ENCODE results near the gene ABHD2.
A peak's percentile ranks its signal among the peaks of the same experiment; 100 is the strongest.
"Not testable (repeated sequence)": the region's sequence is repeated elsewhere in the genome, so short reads cannot be mapped to it uniquely, and the experiment has no call there.

Gene ABHD2

DNA sequence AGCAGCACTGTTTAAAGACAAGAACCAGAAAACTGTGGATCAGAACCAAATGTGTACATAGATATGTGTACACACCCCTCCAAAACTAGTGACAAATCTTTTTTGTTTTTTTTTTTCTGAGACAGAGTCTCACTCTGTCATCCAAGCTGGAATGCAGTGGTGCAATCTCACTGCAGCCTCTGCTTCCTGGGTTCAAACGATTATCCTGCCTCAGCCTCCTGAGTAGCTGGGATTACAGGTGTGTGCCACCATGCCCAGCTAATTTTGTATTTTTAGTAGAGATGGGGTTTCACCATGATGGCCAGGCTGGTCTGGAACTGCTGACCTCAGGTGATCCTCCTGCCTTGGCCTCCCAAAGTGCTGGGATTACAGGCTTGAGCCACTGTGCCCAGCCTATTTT is 2.3 kb upstream of the ABHD2 start:
- not testable (repeated sequence) for H3K9me3 Mint-ChIP-seq; H3K4me3 Mint-ChIP-seq; H3K36me3 Mint-ChIP-seq (ENCODE audit: low read depth); H3K27ac Mint-ChIP-seq; H3K27me3 Mint-ChIP-seq (ENCODE audit: low read depth)
- peaks cover 20% of the 10 kb centered on the region for H3K4me1 Mint-ChIP-seq (ENCODE audit: low read depth)

- not testable (repeated sequence) for H3K27me3 Mint-ChIP-seq (ENCODE audit: low read depth); H3K36me3 Mint-ChIP-seq (ENCODE audit: low read depth); H3K9me3 Mint-ChIP-seq; H3K27ac Mint-ChIP-seq; H3K4me3 Mint-ChIP-seq
- H3K4me1 Mint-ChIP-seq (ENCODE audit: low read depth), result peaks cover 24% of the 10 kb centered on the region
These were observed 1.9 kb upstream of the ABHD2 start for GRCh38 chr15:89086390-89086789.

DNA sequence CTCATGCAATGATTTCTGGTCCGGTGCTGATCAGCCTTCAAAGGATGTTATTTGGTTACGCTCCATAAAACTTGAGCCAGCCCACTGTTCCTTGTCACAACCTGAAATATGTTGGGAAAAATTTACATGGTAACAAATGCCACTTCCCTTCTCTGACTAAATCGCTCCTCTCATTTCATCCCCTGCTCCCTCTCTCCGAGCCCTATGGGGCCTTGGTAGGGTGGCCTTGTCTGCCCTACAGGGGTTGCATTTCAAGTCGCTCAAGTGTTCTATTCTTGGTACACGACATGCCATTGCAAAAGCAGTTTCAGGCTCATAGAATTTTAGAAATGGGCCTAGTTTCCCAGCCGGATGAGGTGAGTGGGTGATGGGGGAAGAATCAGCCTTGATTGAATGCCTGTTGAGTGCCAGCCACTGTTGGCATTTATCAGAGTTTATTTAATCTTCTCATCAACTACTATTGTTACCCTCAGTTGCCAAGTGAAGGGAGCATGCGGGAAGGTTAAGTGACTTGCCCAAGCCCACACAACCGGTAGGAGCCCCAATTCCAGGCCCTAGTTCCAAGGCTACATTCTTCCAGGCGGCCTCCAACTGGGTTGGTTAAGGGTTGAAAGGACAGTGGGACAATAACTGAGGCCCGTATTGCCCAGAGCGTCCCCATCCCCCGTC is 961 bp upstream of the ABHD2 start:
- Mint-ChIP-seq H3K27me3 (ENCODE audit: low read depth) (no peaks in the 10 kb centered on the region), H3K36me3 (ENCODE audit: low read depth) (peaks cover 5% of the 10 kb centered on the region), H3K27ac (no peak overlapping the region), H3K4me3 (no peak overlapping the region), H3K9me3 (no peaks in the 10 kb centered on the region), H3K4me1 (ENCODE audit: low read depth) (peaks cover 31% of the 10 kb centered on the region)

DNA sequence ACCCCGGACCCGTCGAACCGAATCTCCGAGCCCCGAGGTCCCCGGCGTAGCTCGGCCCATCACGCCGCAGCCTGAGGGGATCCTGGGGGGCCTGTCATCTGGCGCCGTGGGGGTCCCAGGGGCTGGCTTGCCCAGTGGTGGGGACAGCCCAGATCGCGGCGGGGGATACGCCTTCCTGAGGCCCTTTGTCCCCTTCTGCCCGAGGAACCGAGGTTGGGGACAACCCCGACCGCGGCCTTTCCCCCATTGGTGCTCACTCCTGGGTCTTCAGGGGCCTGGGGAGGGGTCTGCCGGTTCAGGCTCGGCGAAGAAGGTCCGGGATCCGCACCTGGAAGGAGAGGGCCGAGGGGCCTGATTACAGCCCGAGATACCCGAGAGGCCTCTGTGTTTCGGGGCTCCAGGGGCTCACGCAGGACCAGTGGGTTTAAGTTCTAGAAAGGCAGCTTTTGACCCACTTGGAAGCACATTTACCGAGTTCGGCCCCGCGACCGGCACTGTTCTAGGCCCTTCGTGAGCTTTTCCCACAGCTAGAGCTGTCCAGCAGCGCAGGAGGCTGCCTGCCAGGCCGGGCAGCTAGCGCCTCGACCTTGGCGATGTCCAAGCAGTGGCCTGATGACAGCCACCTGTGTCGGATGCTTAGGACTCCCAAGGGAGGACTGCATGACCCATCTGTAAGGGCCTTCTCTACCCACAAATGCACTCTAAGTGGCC is 504 bp downstream of the ABHD2 start:
- Mint-ChIP-seq H3K27ac (no peak overlapping the region), H3K36me3 (ENCODE audit: low read depth) (peaks cover 9% of the 10 kb centered on the region), H3K4me1 (ENCODE audit: low read depth) (peaks cover 34% of the 10 kb centered on the region), H3K27me3 (ENCODE audit: low read depth) (no peaks in the 10 kb centered on the region), H3K4me3 (no peak overlapping the region), H3K9me3 (no peaks in the 10 kb centered on the region)

DNA sequence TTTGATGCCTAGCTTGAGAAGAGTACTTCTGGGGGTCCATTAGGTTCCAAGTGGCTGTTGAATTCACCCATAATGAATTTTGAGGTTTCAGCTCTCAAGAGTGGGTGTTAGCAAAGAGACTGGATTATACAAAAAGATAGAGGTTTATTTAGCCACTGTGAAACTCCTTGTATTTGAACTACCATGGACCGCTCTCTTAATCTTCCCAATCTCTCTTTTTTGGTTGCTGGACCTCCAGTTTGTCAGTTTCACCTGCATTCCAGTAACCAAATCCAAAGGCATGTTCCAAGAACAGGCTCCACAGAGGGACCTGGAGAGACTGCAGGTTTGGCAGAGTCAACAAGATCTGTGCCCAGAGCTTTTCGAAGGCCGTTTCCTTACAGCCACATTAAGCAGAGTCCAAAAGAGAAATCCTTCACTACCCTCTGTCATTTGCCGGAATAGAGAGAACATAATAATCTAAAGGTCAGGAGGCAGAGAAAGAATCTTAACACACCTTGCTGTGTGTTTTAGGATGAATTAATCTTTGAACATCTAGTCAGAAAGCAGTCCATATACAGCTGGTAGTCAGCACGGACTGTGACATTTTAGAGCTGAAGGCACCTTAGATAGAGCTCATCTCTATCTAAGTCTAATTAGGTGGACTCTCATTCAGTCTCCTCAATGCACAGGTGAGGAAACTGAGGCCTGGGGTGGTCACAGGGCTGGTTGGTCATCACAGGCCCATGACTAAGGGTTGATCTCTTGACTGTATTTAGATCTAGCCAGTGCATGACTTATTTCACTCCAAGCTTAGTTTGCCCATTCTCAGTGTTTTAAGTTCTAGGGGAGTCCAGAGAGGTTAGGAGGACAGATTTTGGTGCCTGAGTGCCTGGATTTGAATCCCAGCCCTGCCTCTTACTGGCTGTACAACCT is 1.3 kb downstream of the ABHD2 start:
- Mint-ChIP-seq H3K36me3 (ENCODE audit: low read depth) (peaks cover 11% of the 10 kb centered on the region), H3K27me3 (ENCODE audit: low read depth) (no peaks in the 10 kb centered on the region), H3K4me1 (ENCODE audit: low read depth) (peaks cover 34% of the 10 kb centered on the region), H3K4me3 (no peak overlapping the region), H3K9me3 (no peaks in the 10 kb centered on the region), H3K27ac (peak overlapping the region; percentile 73)

DNA sequence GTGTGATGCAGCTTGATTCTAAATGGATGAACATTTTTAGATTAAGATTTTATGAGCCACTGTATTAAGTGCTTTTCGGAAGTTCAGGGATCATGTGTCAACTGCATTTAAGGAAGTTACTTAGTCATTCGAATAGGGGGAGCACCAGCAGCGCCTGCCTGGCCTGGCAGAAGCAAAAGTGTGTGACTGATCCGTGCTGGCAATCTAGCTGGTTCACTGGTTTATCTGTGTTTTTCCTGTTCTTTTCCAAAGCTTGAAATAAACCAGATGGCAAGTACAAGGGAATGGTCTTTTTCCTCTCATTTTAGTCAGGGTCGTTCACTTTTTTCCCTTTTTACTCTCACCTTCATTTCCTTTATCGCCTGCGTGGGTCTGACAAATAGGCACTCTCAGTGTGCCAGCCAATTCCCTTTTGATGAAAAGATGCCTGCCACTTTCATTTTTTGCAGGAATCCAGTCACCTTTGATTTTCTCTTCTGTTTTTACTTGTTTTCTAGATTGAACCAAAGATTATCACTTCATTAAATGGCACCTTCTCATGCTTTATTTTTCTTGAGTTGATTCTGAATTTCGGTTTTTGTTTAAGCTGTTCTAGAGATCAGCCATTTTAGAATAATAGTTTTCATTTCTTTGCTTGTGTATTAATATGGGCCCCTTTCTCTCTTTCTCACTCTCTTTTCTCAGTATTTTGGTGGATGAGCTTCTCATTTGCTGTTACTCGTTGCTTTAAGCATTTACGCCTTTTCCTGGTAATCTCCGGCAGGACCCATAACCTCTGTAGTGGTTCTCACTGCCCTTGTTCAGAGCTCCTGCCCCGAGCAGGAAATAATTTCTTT is 2.8 kb downstream of the ABHD2 start:
- Mint-ChIP-seq H3K4me1 (ENCODE audit: low read depth) (peaks cover 34% of the 10 kb centered on the region), H3K9me3 (no peaks in the 10 kb centered on the region), H3K27ac (peak overlapping the region; percentile 91), H3K36me3 (ENCODE audit: low read depth) (peaks cover 13% of the 10 kb centered on the region), H3K4me3 (no peak overlapping the region), H3K27me3 (ENCODE audit: low read depth) (no peaks in the 10 kb centered on the region)

DNA sequence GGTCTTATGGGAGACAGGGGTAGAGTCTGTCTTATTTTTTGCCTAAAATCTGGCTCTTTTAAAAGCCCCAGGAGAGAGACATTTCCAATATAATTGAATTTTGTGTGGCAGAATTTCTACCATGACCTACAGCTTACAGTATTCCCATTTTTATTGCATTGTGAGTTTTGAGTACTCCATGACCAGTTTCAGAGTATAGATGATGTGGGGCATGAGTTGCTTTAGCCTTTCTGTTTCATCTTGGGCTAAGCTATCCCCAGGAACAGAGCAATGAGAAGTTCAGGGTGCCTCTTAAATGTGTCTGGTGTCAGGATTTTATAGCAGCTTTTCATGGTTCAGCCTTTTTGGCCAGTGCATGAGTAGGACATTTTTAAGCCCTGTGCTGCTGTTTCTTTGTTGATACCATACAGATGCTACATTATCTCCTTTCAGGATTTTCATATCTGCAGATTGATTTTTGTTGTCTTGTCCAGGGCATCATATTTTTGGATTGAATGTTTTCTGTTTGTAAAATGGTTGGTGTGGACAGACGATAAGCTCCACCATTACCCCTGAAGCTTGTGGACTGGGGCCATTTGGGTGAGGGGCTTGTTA is 3.5 kb downstream of the ABHD2 start:
- no peak overlapping the region for H3K4me3 Mint-ChIP-seq
- H3K27ac Mint-ChIP-seq, result peak overlapping the region; percentile 91
- H3K4me1 Mint-ChIP-seq (ENCODE audit: low read depth), result peaks cover 34% of the 10 kb centered on the region
- H3K9me3 Mint-ChIP-seq, result no peaks in the 10 kb centered on the region
- H3K36me3 Mint-ChIP-seq (ENCODE audit: low read depth), result peaks cover 13% of the 10 kb centered on the region
- H3K27me3 Mint-ChIP-seq (ENCODE audit: low read depth), result no peaks in the 10 kb centered on the region

DNA sequence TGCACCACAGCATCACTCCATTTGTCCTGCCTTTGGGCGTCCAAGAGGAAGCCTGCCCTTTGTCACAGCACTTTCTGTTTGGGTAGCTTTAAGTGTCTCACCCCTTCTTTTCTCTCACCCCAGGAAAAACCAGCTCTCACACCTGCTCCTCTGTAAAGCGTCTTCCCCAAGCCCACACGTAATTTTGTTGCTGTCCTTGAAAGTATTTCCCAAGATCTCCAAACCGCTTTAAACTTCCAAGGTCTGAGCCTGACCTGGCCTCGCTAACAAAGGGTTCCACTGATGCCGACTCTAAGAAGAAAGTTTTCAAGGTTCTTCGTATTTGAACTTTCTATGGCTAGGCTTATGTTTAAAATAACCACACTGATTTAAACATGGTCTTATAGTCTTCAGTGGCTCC is 5.3 kb downstream of the ABHD2 start:
- Mint-ChIP-seq H3K9me3 (no peaks in the 10 kb centered on the region), H3K4me3 (no peak overlapping the region), H3K27ac (no peak overlapping the region), H3K36me3 (ENCODE audit: low read depth) (peaks cover 13% of the 10 kb centered on the region), H3K27me3 (ENCODE audit: low read depth) (no peaks in the 10 kb centered on the region), H3K4me1 (ENCODE audit: low read depth) (peaks cover 33% of the 10 kb centered on the region)

- peaks cover 25% of the 10 kb centered on the region for H3K4me1 Mint-ChIP-seq (ENCODE audit: low read depth)
- no peak overlapping the region for H3K4me3 Mint-ChIP-seq
- no peak overlapping the region for H3K27ac Mint-ChIP-seq
- peaks cover 13% of the 10 kb centered on the region for H3K36me3 Mint-ChIP-seq (ENCODE audit: low read depth)
- H3K27me3 Mint-ChIP-seq (ENCODE audit: low read depth), result no peaks in the 10 kb centered on the region
- no peaks in the 10 kb centered on the region for H3K9me3 Mint-ChIP-seq
These were observed 6.8 kb downstream of the ABHD2 start for GRCh38 chr15:89095073-89095472.

DNA sequence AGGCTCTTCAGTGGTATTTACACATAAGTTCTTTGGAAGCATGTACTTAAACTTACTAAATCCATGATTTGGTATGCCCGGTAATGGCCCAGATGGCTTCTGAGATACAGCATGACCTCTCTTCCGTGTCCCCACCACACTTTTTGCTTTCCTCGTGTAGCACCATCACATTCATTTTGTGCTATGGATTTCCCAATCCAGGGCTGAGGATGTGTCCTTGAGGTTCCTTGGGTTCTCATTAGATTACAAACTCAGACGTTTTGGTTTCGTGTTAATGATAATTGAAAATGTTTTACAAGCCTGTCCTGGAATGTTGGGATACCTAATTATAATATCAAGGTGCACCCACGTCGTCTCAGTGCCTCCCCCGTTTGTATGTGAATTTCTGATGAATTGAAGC is 7.3 kb downstream of the ABHD2 start:
- Mint-ChIP-seq H3K4me3 (no peak overlapping the region), H3K9me3 (no peaks in the 10 kb centered on the region), H3K4me1 (ENCODE audit: low read depth) (peaks cover 21% of the 10 kb centered on the region), H3K27ac (no peak overlapping the region), H3K36me3 (ENCODE audit: low read depth) (peaks cover 12% of the 10 kb centered on the region), H3K27me3 (ENCODE audit: low read depth) (no peaks in the 10 kb centered on the region)

DNA sequence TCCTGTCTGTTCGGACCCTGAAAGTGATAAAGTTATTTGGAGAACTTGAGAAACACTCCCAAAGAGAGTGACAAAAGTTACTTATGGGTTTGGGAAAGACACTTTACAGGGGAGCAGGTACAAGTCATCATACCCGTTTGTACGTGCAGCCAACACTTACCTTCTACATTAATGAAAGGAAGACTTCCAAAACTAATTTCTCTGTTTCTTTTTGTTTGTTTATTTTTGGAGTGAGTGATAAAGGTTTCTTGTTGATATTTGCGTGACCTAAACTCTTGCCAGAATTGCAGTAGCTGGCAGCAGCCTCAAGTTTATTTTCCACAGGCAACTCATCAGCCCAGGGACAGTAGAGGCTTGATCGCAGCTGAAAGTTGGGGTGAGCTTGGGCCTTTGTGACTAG is 8.4 kb downstream of the ABHD2 start:
- H3K9me3 Mint-ChIP-seq, result no peaks in the 10 kb centered on the region
- peaks cover 11% of the 10 kb centered on the region for H3K36me3 Mint-ChIP-seq (ENCODE audit: low read depth)
- H3K4me3 Mint-ChIP-seq, result no peak overlapping the region
- peaks cover 19% of the 10 kb centered on the region for H3K4me1 Mint-ChIP-seq (ENCODE audit: low read depth)
- H3K27ac Mint-ChIP-seq, result no peak overlapping the region
- no peaks in the 10 kb centered on the region for H3K27me3 Mint-ChIP-seq (ENCODE audit: low read depth)

DNA sequence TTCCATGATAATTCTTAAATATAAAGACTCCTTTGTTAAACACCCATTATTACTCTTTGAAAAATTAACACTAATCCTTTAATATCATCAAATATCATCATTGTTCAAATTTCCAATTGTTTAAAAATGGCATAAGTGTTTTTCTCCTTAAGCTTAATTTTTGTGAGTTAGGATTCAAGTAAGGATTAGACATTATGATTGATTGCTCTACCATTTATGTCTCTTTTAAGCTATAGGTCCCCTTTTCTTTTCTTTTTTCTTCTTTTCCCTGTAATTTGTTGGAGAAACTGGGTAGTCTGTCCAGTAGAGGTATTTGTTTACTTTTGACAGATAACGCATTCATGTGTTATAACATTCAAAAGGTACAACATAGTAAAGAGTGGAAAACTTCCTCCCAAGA is 9.1 kb downstream of the ABHD2 start:
- no peak overlapping the region for H3K27ac Mint-ChIP-seq
- peaks cover 17% of the 10 kb centered on the region for H3K4me1 Mint-ChIP-seq (ENCODE audit: low read depth)
- no peaks in the 10 kb centered on the region for H3K27me3 Mint-ChIP-seq (ENCODE audit: low read depth)
- H3K36me3 Mint-ChIP-seq (ENCODE audit: low read depth), result peaks cover 8% of the 10 kb centered on the region
- no peaks in the 10 kb centered on the region for H3K9me3 Mint-ChIP-seq
- H3K4me3 Mint-ChIP-seq, result no peak overlapping the region

- H3K27ac Mint-ChIP-seq, result no peak overlapping the region
- H3K36me3 Mint-ChIP-seq (ENCODE audit: low read depth), result peaks cover 8% of the 10 kb centered on the region
- no peaks in the 10 kb centered on the region for H3K27me3 Mint-ChIP-seq (ENCODE audit: low read depth)
- H3K4me3 Mint-ChIP-seq, result no peak overlapping the region
- H3K9me3 Mint-ChIP-seq, result no peaks in the 10 kb centered on the region
- H3K4me1 Mint-ChIP-seq (ENCODE audit: low read depth), result peaks cover 17% of the 10 kb centered on the region
These were observed 10.0 kb downstream of the ABHD2 start for GRCh38 chr15:89098281-89098680.

- Mint-ChIP-seq H3K9me3 (no peaks in the 10 kb centered on the region), H3K4me3 (no peak overlapping the region), H3K27me3 (ENCODE audit: low read depth) (no peaks in the 10 kb centered on the region), H3K27ac (no peak overlapping the region), H3K36me3 (ENCODE audit: low read depth) (peaks cover 2% of the 10 kb centered on the region), H3K4me1 (ENCODE audit: low read depth) (peaks cover 14% of the 10 kb centered on the region)
These were observed 11.7 kb downstream of the ABHD2 start for GRCh38 chr15:89099968-89100367.

Data from T-helper 1 cell treated with Interleukin-12 subunit alpha and Interleukin-12 subunit beta and Interleukin-4 antibody, amounts not matched to agents 30 μg/mL and 1 μg/mL, for 36 hours (primary cell).